T-helper 1 cell treated with Interleukin-12 subunit alpha and Interleukin-12 subunit beta and Interleukin-4 antibody, amounts not matched to agents 30 ng/mL and 1 ng/mL, for 36 hours (primary cell): Measurements from ENCODE around the gene SPTY2D1. TPM values are rescaled to one million over a fixed set of nuclear protein-coding genes. Genes with fewer than 3 reads are reported as not detected.

Experiments
- intact Hi-C: fragments of 100-400 bp; cut with micrococcal nuclease; formaldehyde crosslinking; loops from one replicate; pipeline ENCODE4 v1.15.1; 2024
- total RNA-seq: library from RNA; stranded (reverse); gene quantifications from 2 replicates; pipeline ENCODE4 v1.2.3, GENCODE V29; 2022

Gene SPTY2D1
- total RNA-seq, 1 donor from 2014 or later, result 38.6 TPM

GRCh38 chr11:18575361-18575760, 58.8 kb downstream of the SPTY2D1 start:
- intact Hi-C loops, result loop anchor here (1.0 kb wide), 2 partner anchors 12 to 41 kb away; no protein-coding TSS in a partner anchor

- intact Hi-C loops, result no loop called here
Observed at GRCh38 chr11:18567081-18567480, 67.1 kb downstream of the SPTY2D1 start.

GRCh38 chr11:18566406-18566805, 67.7 kb downstream of the SPTY2D1 start:
- intact Hi-C loops, result no loop called here

- intact Hi-C loops, result no loop called here
Observed at GRCh38 chr11:18564149-18564548, 70.0 kb downstream of the SPTY2D1 start.

- intact Hi-C loops, result no loop called here
Observed at GRCh38 chr11:18563090-18563730, 70.9 kb downstream of the SPTY2D1 start.

Other genes starting within 250 kb of the SPTY2D1 start
- gene LDHA, start 239.8 kb downstream of the SPTY2D1 start, total RNA-seq, result 873 and 884 TPM in 2 replicates
- not detected in 2 replicates for gene LDHC, start 222.0 kb downstream of the SPTY2D1 start, total RNA-seq
- 0.07 TPM in 1 of 2 replicates, not detected in the other for gene LDHAL6A, start 178.5 kb downstream of the SPTY2D1 start, total RNA-seq
- gene TSG101, start 107.4 kb downstream of the SPTY2D1 start, total RNA-seq, result 42.2 and 42.6 TPM in 2 replicates
- 26.9 and 31.4 TPM in 2 replicates for gene UEVLD, start 45.6 kb downstream of the SPTY2D1 start, total RNA-seq
- gene MISFA, start 34.6 kb downstream of the SPTY2D1 start, total RNA-seq, result 4.6 and 5.3 TPM in 2 replicates
- 0.46 and 1.3 TPM in 2 replicates for gene TMEM86A, start 64.4 kb upstream of the SPTY2D1 start, total RNA-seq
- 0.85 and 1.0 TPM in 2 replicates for gene IGSF22, start 91.8 kb upstream of the SPTY2D1 start, total RNA-seq
- gene PTPN5, start 157.5 kb upstream of the SPTY2D1 start, total RNA-seq, result not detected in 2 replicates